HepG2 (cell line): ENCODE data around the gene SIGMAR1. TPM values are rescaled to one million over a fixed set of nuclear protein-coding genes. Genes with fewer than 3 reads are reported as not detected.

Experiments
- TCF7 ChIP-seq: sonication (generic); IDR thresholded peaks from 2 replicates; pipeline ENCODE4 v1.6.1; 2016; ENCODE audit warnings: antibody characterized with exemption, low read depth
- ZNF484 ChIP-seq: sonication (generic); formaldehyde crosslinking; IDR thresholded peaks from 2 replicates; pipeline ENCODE4 v1.5.1; 2020; ENCODE audit warnings: mild to moderate bottlenecking, low read depth, missing genetic modification reagents, borderline replicate concordance
- polyA plus RNA-seq, 8 experiments: library from polyadenylated mRNA; depleted of rRNA in 3 of 8; stranded (reverse) in 7 of 8; unstranded in 1 of 8; fragments of >200 nt; fragmentation: Illumina TruSeq in 4 of 8; extraction: Trizol in 4 of 8; gene quantifications; 2 replicates each; pipeline versions ENCODE4 v1.2.1 to v1.2.3, GENCODE V29; 2011 to 2016; ENCODE audit warnings: low read depth in 4 of 8, missing spikeins in 1 of 8, mixed read lengths in 1 of 8; ENCODE audit not compliant: insufficient read depth in 1 of 8
- total RNA-seq, 5 experiments: library from RNA; depleted of rRNA; stranded (reverse); fragments of >200 nt; fragmentation: Illumina TruSeq; extraction: Trizol; gene quantifications; 2 replicates each; pipeline ENCODE4 v1.2.3, GENCODE V29; 2016; ENCODE audit warnings: low read depth in 1 of 5
- TF ChIP-seq, protein P1 (sequence below): sonication (generic); formaldehyde crosslinking; IDR thresholded peaks from 2 replicates; pipeline ENCODE4 v1.4.0; 2020; ENCODE audit warnings: missing genetic modification reagents, borderline replicate concordance
- TF ChIP-seq, protein P2 (sequence below): sonication (generic); formaldehyde crosslinking; IDR thresholded peaks from 2 replicates; pipeline ENCODE4 v1.4.0; 2020; ENCODE audit warnings: mild to moderate bottlenecking, missing genetic modification reagents

The SIGMAR1 gene
- total and polyA plus RNA-seq, 2 of the 13 experiments (the other 11 are each of a cell fraction or from before 2014, with no cell fraction given) = 38.9 to 60.8 TPM

DNA sequence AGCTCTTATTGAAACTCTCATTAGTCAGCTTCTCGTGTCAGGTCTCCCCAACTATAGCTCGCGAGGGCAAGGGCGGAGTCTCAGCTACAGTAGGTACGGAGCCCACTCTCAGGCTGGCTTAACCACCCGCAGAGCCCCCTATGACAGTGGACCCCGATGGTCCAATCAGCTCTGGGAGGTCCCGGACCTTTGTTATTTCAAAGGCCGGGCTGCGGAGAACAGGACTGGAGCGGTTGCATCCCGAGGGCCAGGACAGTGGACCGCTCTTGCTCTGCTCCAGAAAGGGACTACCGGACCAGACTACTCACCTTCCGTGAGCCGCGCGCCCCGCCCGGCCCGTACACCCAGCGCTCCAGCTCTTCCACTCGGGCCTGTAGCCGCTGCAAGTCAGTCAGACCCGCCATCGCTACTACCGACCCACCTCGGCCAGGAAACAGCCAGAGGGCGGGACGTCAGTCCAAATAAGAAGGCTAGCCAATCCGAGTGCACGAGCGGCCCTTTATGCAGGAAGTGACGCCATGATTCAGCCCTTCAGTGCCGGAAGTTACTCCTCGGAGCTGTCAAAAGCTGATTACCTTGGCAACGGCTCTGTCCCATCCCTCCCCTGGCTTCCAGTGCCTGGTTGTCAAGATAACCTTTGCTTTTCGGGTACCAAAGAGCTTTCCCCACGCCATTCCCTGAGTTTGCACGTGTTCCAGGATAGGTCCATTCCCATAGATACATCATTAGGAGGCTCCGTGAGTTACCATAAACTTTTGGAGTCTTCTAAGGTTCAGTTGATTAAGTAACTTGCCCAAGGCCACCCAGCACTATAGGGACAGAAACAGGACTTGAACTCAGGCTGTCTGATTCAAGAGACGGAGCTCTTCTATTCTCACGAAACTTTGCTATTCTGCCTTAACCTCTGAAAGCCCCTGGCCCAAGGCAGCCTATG, 17.3 kb downstream of the SIGMAR1 start, which contains the start of gene DCTN3 (continued):
- TF ChIP-seq, protein P1, sequence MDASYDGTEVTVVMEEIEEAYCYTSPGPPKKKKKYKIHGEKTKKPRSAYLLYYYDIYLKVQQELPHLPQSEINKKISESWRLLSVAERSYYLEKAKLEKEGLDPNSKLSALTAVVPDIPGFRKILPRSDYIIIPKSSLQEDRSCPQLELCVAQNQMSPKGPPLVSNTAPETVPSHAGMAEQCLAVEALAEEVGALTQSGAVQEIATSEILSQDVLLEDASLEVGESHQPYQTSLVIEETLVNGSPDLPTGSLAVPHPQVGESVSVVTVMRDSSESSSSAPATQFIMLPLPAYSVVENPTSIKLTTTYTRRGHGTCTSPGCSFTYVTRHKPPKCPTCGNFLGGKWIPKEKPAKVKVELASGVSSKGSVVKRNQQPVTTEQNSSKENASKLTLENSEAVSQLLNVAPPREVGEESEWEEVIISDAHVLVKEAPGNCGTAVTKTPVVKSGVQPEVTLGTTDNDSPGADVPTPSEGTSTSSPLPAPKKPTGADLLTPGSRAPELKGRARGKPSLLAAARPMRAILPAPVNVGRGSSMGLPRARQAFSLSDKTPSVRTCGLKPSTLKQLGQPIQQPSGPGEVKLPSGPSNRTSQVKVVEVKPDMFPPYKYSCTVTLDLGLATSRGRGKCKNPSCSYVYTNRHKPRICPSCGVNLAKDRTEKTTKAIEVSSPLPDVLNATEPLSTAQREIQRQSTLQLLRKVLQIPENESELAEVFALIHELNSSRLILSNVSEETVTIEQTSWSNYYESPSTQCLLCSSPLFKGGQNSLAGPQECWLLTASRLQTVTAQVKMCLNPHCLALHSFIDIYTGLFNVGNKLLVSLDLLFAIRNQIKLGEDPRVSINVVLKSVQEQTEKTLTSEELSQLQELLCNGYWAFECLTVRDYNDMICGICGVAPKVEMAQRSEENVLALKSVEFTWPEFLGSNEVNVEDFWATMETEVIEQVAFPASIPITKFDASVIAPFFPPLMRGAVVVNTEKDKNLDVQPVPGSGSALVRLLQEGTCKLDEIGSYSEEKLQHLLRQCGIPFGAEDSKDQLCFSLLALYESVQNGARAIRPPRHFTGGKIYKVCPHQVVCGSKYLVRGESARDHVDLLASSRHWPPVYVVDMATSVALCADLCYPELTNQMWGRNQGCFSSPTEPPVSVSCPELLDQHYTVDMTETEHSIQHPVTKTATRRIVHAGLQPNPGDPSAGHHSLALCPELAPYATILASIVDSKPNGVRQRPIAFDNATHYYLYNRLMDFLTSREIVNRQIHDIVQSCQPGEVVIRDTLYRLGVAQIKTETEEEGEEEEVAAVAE (CRISPR knock-in tag) = 0 out of 2 replicates have a peak, but pooled peaks have one; percentile 24
- TF ChIP-seq TCF7 (no peak), ZNF484 (no peak)
- TF ChIP-seq, protein P2, sequence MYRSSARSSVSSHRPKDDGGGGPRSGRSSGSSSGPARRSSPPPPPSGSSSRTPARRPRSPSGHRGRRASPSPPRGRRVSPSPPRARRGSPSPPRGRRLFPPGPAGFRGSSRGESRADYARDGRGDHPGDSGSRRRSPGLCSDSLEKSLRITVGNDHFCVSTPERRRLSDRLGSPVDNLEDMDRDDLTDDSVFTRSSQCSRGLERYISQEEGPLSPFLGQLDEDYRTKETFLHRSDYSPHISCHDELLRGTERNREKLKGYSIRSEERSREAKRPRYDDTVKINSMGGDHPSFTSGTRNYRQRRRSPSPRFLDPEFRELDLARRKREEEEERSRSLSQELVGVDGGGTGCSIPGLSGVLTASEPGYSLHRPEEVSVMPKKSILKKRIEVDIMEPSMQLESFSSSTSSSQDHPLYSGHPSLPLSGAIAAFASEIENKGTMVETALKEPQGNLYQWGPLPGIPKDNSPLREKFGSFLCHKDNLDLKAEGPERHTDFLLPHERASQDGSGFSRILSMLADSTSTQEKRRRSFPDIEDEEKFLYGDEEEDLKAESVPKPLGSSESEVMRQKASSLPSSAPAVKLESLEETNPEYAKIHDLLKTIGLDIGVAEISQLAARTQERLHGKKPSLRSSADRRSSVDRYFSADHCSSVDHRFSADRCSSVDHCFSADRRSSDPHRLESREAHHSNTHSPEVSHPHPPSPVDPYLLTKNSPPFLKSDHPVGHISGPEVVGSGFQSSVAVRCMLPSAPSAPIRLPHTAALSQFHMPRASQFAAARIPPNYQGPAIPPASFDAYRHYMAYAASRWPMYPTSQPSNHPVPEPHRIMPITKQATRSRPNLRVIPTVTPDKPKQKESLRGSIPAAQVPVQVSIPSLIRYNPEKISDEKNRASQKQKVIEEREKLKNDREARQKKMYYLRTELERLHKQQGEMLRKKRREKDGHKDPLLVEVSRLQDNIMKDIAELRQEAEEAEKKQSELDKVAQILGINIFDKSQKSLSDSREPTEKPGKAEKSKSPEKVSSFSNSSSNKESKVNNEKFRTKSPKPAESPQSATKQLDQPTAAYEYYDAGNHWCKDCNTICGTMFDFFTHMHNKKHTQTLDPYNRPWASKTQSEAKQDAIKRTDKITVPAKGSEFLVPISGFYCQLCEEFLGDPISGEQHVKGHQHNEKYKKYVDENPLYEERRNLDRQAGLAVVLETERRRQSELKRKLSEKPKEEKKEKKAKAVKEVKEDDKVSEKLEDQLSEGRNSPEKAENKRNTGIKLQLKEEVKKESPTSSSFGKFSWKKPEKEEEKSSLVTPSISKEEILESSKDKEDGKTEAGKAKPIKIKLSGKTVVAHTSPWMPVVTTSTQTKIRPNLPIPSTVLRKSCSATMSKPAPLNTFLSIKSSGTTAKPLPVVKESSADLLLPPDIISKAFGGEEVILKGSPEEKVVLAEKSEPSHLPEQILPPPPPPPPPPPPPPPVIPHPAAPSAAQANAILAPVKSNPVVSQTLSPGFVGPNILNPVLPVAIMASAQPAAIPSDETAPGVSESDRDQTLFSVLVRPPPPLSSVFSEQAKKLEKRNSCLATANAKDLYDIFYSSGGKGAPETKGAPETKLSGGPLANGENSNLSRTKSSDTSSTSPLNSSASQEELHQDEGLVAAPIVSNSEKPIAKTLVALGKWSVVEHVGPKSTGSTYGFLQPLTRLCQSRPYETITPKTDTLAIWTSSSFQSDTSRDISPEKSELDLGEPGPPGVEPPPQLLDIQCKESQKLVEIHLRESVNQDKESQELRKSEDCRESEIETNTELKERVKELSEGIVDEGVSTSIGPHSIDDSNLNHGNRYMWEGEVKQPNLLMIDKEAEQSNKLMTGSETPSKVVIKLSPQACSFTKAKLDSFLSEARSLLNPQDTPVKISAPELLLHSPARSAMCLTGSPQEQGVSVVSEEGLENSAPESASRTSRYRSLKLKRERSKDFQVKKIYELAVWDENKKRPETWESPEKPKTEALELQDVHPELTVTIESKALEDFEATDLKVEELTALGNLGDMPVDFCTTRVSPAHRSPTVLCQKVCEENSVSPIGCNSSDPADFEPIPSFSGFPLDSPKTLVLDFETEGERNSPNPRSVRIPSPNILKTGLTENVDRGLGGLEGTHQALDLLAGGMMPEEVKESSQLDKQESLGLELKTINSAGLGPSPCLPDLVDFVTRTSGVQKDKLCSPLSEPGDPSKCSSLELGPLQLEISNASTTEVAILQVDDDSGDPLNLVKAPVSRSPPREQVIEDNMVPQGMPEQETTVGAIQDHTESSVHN (CRISPR knock-in tag) = no peak
- TF ChIP-seq, all 625 proteins: peak for 101
